A549 (cell line): ENCODE results near the gene WDR38. TPM values are rescaled to one million over a fixed set of nuclear protein-coding genes. Genes with fewer than 3 reads are reported as not detected.

ENCODE experiments used
- ATAC-seq, 2 experiments: fragments of 200-7000 bp in 1 of 2; fragments of >200 bp in 1 of 2; cut with Nextera tagmentation in 1 of 2; cut with Tn5 transposase in 1 of 2; 3 replicates each; pipeline versions ENCODE4 v1.8.0 to v1.9.1; 2018 to 2020; ENCODE audit warnings: mild to moderate bottlenecking in 1 of 2, moderate library complexity in 1 of 2
- CTCF ChIA-PET: fragments of 300-600 bp; sonication (Branson Sonifier 250); formaldehyde crosslinking; extraction: SDS; loops from one replicate; lab custom pipeline; 2021; ENCODE audit warnings: antibody characterized with exemption, inconsistent platforms; lab: Yijun Ruan, JAX
- POLR2A ChIA-PET: fragments of 350-600 bp; formaldehyde crosslinking; extraction: SDS; loops from one replicate; lab custom pipeline; 2021; ENCODE audit warnings: antibody characterized with exemption, inconsistent platforms; lab: Yijun Ruan, JAX
- DNase-seq, 2 experiments: peaks; one replicate each; pipeline versions ENCODE4 v3.0.0 to v3.0.0-alpha.2; 2011 to 2016; ENCODE audit warnings: low read depth in 1 of 2, low spot score in 1 of 2
- FAIRE-seq: peaks from 2 replicates; lab custom pipeline; 2011; peaks lifted over from hg19 to GRCh38; lab: Jason Lieb, UNC
- H3K27ac ChIP-seq, 2 experiments: fragments of >200 bp; sonication (Bioruptor Twin); formaldehyde crosslinking; 3 replicates each; pipeline ENCODE4 v1.5.1; 2016 to 2017
- H3K4me1 ChIP-seq: fragments of >200 bp; sonication (Bioruptor Twin); formaldehyde crosslinking; 3 replicates; pipeline ENCODE4 v1.6.1; 2016
- H3K4me2 ChIP-seq: fragments of >200 bp; sonication (Bioruptor Twin); formaldehyde crosslinking; 3 replicates; pipeline ENCODE4 v1.6.1; 2016
- H3K4me3 ChIP-seq: fragments of >200 bp; sonication (Bioruptor Twin); formaldehyde crosslinking; 3 replicates; pipeline ENCODE4 v1.5.1; 2016
- H3K9me3 ChIP-seq: fragments of >200 bp; sonication (Bioruptor Twin); formaldehyde crosslinking; 3 replicates; pipeline ENCODE4 v1.6.1; 2016
- BCL3 ChIP-seq: fragments of >200 bp; sonication (Bioruptor Twin); formaldehyde crosslinking; IDR thresholded peaks from 3 replicates; pipeline ENCODE4 v1.6.1; 2016
- BHLHE40 ChIP-seq: IDR thresholded peaks from 2 replicates; pipeline ENCODE4 v1.6.1; 2012; ENCODE audit warnings: low read depth, low read length, inconsistent platforms
- CEBPB ChIP-seq, 2 experiments: fragments of >200 bp in 1 of 2; sonication (Bioruptor Twin) in 1 of 2; formaldehyde crosslinking in 1 of 2; IDR thresholded peaks; 2 replicates each; pipeline ENCODE4 v1.6.1; 2012 to 2016
- E2F6 ChIP-seq: IDR thresholded peaks from 2 replicates; pipeline ENCODE4 v1.6.1; 2012; ENCODE audit warnings: low read depth, borderline replicate concordance
- EP300 ChIP-seq, 2 experiments: fragments of >200 bp; sonication (Bioruptor Twin); formaldehyde crosslinking; IDR thresholded peaks; 2 replicates in 1 of 2; 3 replicates in 1 of 2; pipeline ENCODE4 v1.6.1; 2016 to 2017
- ESRRA ChIP-seq: fragments of 150-350 bp; IDR thresholded peaks from 2 replicates; pipeline ENCODE4 v1.6.1; 2014; ENCODE audit warnings: mild to moderate bottlenecking, low read length, borderline replicate concordance
- FOSB ChIP-seq: fragments of 250-450 bp; sonication (Bioruptor Pico); IDR thresholded peaks from 2 replicates; pipeline ENCODE4 v1.5.0; 2020; ENCODE audit warnings: mild to moderate bottlenecking, moderate library complexity
- FOXS1 ChIP-seq: fragments of 250-450 bp; sonication (Bioruptor Pico); IDR thresholded peaks from 2 replicates; pipeline ENCODE4 v1.5.0; 2020; ENCODE audit warnings: mild to moderate bottlenecking, moderate library complexity
- HMGXB4 ChIP-seq: fragments of 250-450 bp; sonication (Bioruptor Pico); IDR thresholded peaks from 2 replicates; pipeline ENCODE4 v1.5.0; 2021; ENCODE audit warnings: mild to moderate bottlenecking, moderate library complexity, borderline replicate concordance
- HOXB13 ChIP-seq: fragments of 250-450 bp; sonication (Bioruptor Pico); IDR thresholded peaks from 2 replicates; pipeline ENCODE4 v1.5.0; 2020; ENCODE audit warnings: low read depth, mild to moderate bottlenecking, moderate library complexity
- MAX ChIP-seq: IDR thresholded peaks from 2 replicates; pipeline ENCODE4 v1.6.1; 2012
- MAZ ChIP-seq: fragments of 150-350 bp; IDR thresholded peaks from 2 replicates; pipeline ENCODE4 v1.6.1; 2014; ENCODE audit warnings: antibody characterized with exemption, low read depth, low read length, borderline replicate concordance
- NPAS2 ChIP-seq: fragments of 250-450 bp; sonication (Bioruptor Pico); IDR thresholded peaks from 2 replicates; pipeline ENCODE4 v1.8.0; 2022; ENCODE audit warnings: mild to moderate bottlenecking, moderate library complexity, borderline replicate concordance
- NR3C1 ChIP-seq: fragments of >200 bp; sonication (Bioruptor Twin); formaldehyde crosslinking; IDR thresholded peaks from 3 replicates; pipeline ENCODE4 v1.6.1; 2017
- PBX3 ChIP-seq: IDR thresholded peaks from 2 replicates; pipeline ENCODE4 v1.6.1; 2012
- RARB ChIP-seq: fragments of 250-450 bp; sonication (Bioruptor Pico); IDR thresholded peaks from 2 replicates; pipeline ENCODE4 v1.8.0; 2021; ENCODE audit warnings: mild to moderate bottlenecking, moderate library complexity
- RCOR1 ChIP-seq: fragments of 150-350 bp; IDR thresholded peaks from 2 replicates; pipeline ENCODE4 v1.6.1; 2014; ENCODE audit warnings: antibody characterized with exemption, low read length, low read depth
- REST ChIP-seq: fragments of 200-600 bp; sonication (generic); IDR thresholded peaks from 2 replicates; pipeline ENCODE4 v1.6.1; 2016; ENCODE audit warnings: antibody characterized with exemption, mild to moderate bottlenecking, moderate library complexity
- SMC3 ChIP-seq: fragments of >200 bp; sonication (Bioruptor Twin); formaldehyde crosslinking; IDR thresholded peaks from 3 replicates; pipeline ENCODE4 v1.6.1; 2018; ENCODE audit warnings: inconsistent platforms
- TFCP2L1 ChIP-seq: fragments of 250-450 bp; sonication (Bioruptor Pico); IDR thresholded peaks from 2 replicates; pipeline ENCODE4 v1.5.0; 2021; ENCODE audit warnings: mild to moderate bottlenecking
- USF2 ChIP-seq: fragments of 450-650 bp; IDR thresholded peaks from 2 replicates; pipeline ENCODE4 v1.6.1; 2014; ENCODE audit warnings: antibody characterized with exemption
- ZC3H11A ChIP-seq: fragments of 450-650 bp; IDR thresholded peaks from 2 replicates; pipeline ENCODE4 v1.6.1; 2014; ENCODE audit warnings: antibody characterized with exemption, mild to moderate bottlenecking
- ZSCAN20 ChIP-seq: fragments of 250-450 bp; sonication (Bioruptor Pico); IDR thresholded peaks from 2 replicates; pipeline ENCODE4 v1.8.0; 2022; ENCODE audit warnings: mild to moderate bottlenecking, moderate library complexity
- WGBS: methylation state at CpG from one replicate; pipeline ENCODE4 v1.1.6; 2017; ENCODE audit errors: missing lambda C conversion rate; 5-methylcytosine and 5-hydroxymethylcytosine counted together
- polyA plus RNA-seq, 4 experiments: library from polyadenylated mRNA; depleted of rRNA in 3 of 4; stranded (reverse); fragments of >200 nt; fragmentation: RNase III in 1 of 4; extraction: RNeasy Plus Mini Kit Qiagen cat#74134 plus additional on column Dnase treatment in 1 of 4; gene quantifications; 2 replicates in 3 of 4; 3 replicates in 1 of 4; pipeline ENCODE4 v1.2.3, GENCODE V29; 2011 to 2017

WDR38 gene
- polyA plus RNA-seq, 2 of the 4 experiments (the other 2 are of a cell fraction): not detected

GRCh38 chr9:124873664-124874063 lies 20.4 kb downstream of the WDR38 start:
- H3K27ac ChIP-seq: no peak overlapping the region

GRCh38 chr9:124875501-124875900 lies 22.2 kb downstream of the WDR38 start:
- CTCF ChIA-PET: interaction anchor here (1.6 to 4.4 kb wide), 2 partner anchors 23 to 99 kb away, joined by 4 to 17 read pairs; partner anchors contain the start of genes OLFML2A and WDR38
- no peak overlapping the region for H3K4me2 ChIP-seq
- ATAC-seq (no peak), DNase-seq (no peak), FAIRE-seq (no peak)
- H3K4me3 ChIP-seq: no peak overlapping the region
- WGBS: 95% methylated on average over 6 of the region's 6 CpGs
- POLR2A ChIA-PET: no interaction called here
- H3K4me1 ChIP-seq: peaks cover 27% of the 10 kb centered on the region; the same call in 2 of the 3 replicates
- H3K27ac ChIP-seq: no peak overlapping the region
- no peaks in the 10 kb centered on the region for H3K9me3 ChIP-seq
- TF ChIP-seq MAX: no peak
- no peak for TF ChIP-seq FOSB (CRISPR knock-in tag)
- no peak for TF ChIP-seq NR3C1
- no peak for TF ChIP-seq MAZ
- TF ChIP-seq REST: no peak
- TF ChIP-seq EP300 (IDR thresholded peaks at IDR 0.05): no peak
- no peak for TF ChIP-seq CEBPB (IDR thresholded peaks at IDR 0.05)
- TF ChIP-seq HOXB13 (CRISPR knock-in tag): no peak
- no peak for TF ChIP-seq SMC3
- no peak for TF ChIP-seq E2F6
- no peak for TF ChIP-seq ESRRA
- no peak for TF ChIP-seq TFCP2L1 (CRISPR knock-in tag)
- TF ChIP-seq USF2: no peak
- TF ChIP-seq BCL3: no peak
- no peak for TF ChIP-seq RCOR1
- TF ChIP-seq PBX3: no peak
- TF ChIP-seq BHLHE40: no peak
- TF ChIP-seq FOXS1: no peak

More at GRCh38 chr9:124873664-124874063, 20.4 kb downstream of the WDR38 start:
- no peak overlapping the region for H3K4me3 ChIP-seq
- no peaks in the 10 kb centered on the region for H3K9me3 ChIP-seq
- TF ChIP-seq ZC3H11A: no peak
- TF ChIP-seq ZSCAN20 (CRISPR knock-in tag): no peak
- TF ChIP-seq HMGXB4 (CRISPR knock-in tag): no peak
- TF ChIP-seq RARB (CRISPR knock-in tag): no peak
- no peak for TF ChIP-seq CEBPB (IDR thresholded peaks at IDR 0.05)
- no peak for TF ChIP-seq NPAS2 (CRISPR knock-in tag)
- no peak for TF ChIP-seq USF2
- no peak for TF ChIP-seq MAX
- TF ChIP-seq MAZ: no peak
- H3K4me2 ChIP-seq: no peak overlapping the region
- ATAC-seq (no peak), FAIRE-seq (no peak), DNase-seq (no peak)
- WGBS: 78% methylated on average over 11 of the region's 14 CpGs
- CTCF ChIA-PET: interaction anchor here (2.8 to 4.4 kb wide), 2 partner anchors 8 to 21 kb away, joined by 8 to 17 read pairs; partner anchors contain the start of gene WDR38
- peaks cover 31% of the 10 kb centered on the region; the same call in 2 of the 3 replicates for H3K4me1 ChIP-seq
- POLR2A ChIA-PET: no interaction called here
